WTC11 (cell line): Measurements from ENCODE around the gene CLPSL1. TPM values are rescaled to one million over a fixed set of nuclear protein-coding genes. Genes with fewer than 3 reads are reported as not detected.

Experiments used
- ARID4B ChIP-seq: sonication (generic); formaldehyde crosslinking; IDR thresholded peaks from 2 replicates; pipeline ENCODE4 v1.8.0; 2023; ENCODE audit warnings: missing genetic modification reagents, mild to moderate bottlenecking, borderline replicate concordance
- ATF2 ChIP-seq: sonication (generic); formaldehyde crosslinking; IDR thresholded peaks from 2 replicates; pipeline ENCODE4 v1.8.1; 2022; ENCODE audit warnings: low read depth, missing genetic modification reagents, borderline replicate concordance
- CREM ChIP-seq: sonication (generic); formaldehyde crosslinking; IDR thresholded peaks from 2 replicates; pipeline ENCODE4 v1.8.1; 2022; ENCODE audit warnings: mild to moderate bottlenecking, missing genetic modification reagents, moderate library complexity
- CTCF ChIP-seq: fragments of 200-600 bp; IDR thresholded peaks from 2 replicates; pipeline ENCODE4 v1.8.0; 2022; ENCODE audit warnings: antibody characterized with exemption
- EMX1 ChIP-seq: fragments of 250-450 bp; sonication (Bioruptor Pico); IDR thresholded peaks from 2 replicates; pipeline ENCODE4 v1.8.0; 2021; ENCODE audit warnings: mild to moderate bottlenecking
- ESRRA ChIP-seq: sonication (generic); formaldehyde crosslinking; IDR thresholded peaks from 2 replicates; pipeline ENCODE4 v1.8.1; 2022; ENCODE audit warnings: mild to moderate bottlenecking, missing genetic modification reagents, borderline replicate concordance
- FOXP4 ChIP-seq: sonication (generic); formaldehyde crosslinking; IDR thresholded peaks from 2 replicates; pipeline ENCODE4 v1.8.0; 2022; ENCODE audit warnings: mild to moderate bottlenecking, missing genetic modification reagents
- NFE2L1 ChIP-seq: sonication (generic); formaldehyde crosslinking; IDR thresholded peaks from 2 replicates; pipeline ENCODE4 v1.8.1; 2023; ENCODE audit warnings: missing genetic modification reagents
- NFYB ChIP-seq: sonication (generic); formaldehyde crosslinking; conservative IDR thresholded peaks from 2 replicates; pipeline ENCODE4 v1.8.0; 2022; ENCODE audit warnings: low read depth, missing genetic modification reagents
- NR1H2 ChIP-seq: sonication (generic); formaldehyde crosslinking; IDR thresholded peaks from 2 replicates; pipeline ENCODE4 v1.9.0; 2021; ENCODE audit warnings: mild to moderate bottlenecking, moderate library complexity, missing genetic modification reagents
- NR3C1 ChIP-seq: sonication (generic); formaldehyde crosslinking; conservative IDR thresholded peaks from 2 replicates; pipeline ENCODE4 v1.8.1; 2023; ENCODE audit warnings: low read depth, mild to moderate bottlenecking, missing genetic modification reagents
- RORB ChIP-seq: fragments of 250-450 bp; sonication (Bioruptor Pico); IDR thresholded peaks from 2 replicates; pipeline ENCODE4 v1.9.0; 2021; ENCODE audit warnings: mild to moderate bottlenecking
- TEAD4 ChIP-seq: sonication (generic); formaldehyde crosslinking; IDR thresholded peaks from 2 replicates; pipeline ENCODE4 v1.8.0; 2022; ENCODE audit warnings: mild to moderate bottlenecking, missing genetic modification reagents
- USF1 ChIP-seq: sonication (generic); formaldehyde crosslinking; IDR thresholded peaks from 2 replicates; pipeline ENCODE4 v1.8.0; 2022; ENCODE audit warnings: mild to moderate bottlenecking, missing genetic modification reagents
- ZBTB21 ChIP-seq: sonication (generic); formaldehyde crosslinking; IDR thresholded peaks from 2 replicates; pipeline ENCODE4 v1.8.1; 2023; ENCODE audit warnings: mild to moderate bottlenecking, missing genetic modification reagents, borderline replicate concordance
- ZNF317 ChIP-seq: sonication (generic); formaldehyde crosslinking; IDR thresholded peaks from 2 replicates; pipeline ENCODE4 v1.8.1; 2023; ENCODE audit warnings: low read depth, mild to moderate bottlenecking, moderate library complexity, missing genetic modification reagents, borderline replicate concordance
- ZNF512 ChIP-seq: sonication (generic); formaldehyde crosslinking; IDR thresholded peaks from 2 replicates; pipeline ENCODE4 v1.8.1; 2022; ENCODE audit warnings: missing genetic modification reagents, borderline replicate concordance
- ZNF532 ChIP-seq: fragments of 250-450 bp; sonication (Bioruptor Pico); IDR thresholded peaks from 2 replicates; pipeline ENCODE4 v1.9.0; 2021; ENCODE audit warnings: mild to moderate bottlenecking, borderline replicate concordance
- ZSCAN18 ChIP-seq: fragments of 250-450 bp; sonication (Bioruptor Pico); IDR thresholded peaks from 2 replicates; pipeline ENCODE4 v2.1.2; 2022; ENCODE audit warnings: mild to moderate bottlenecking, moderate library complexity
- total RNA-seq: library from RNA; stranded (reverse); gene quantifications from 3 replicates; pipeline ENCODE4 v1.2.3, GENCODE V29; 2021

Gene CLPSL1
- total RNA-seq, 1 experiment from 2014 or later, result 0.42 TPM

- TF ChIP-seq ARID4B (CRISPR knock-in tag), result peak; percentile 97
- 0 out of 2 replicates have a peak, but pooled peaks have one; percentile 52 for TF ChIP-seq ZBTB21 (CRISPR knock-in tag)
- TF ChIP-seq ATF2 (CRISPR knock-in tag), result peak; percentile 44; the same call in 1 of the 2 replicates
- peak; percentile 71; the same call in 1 of the 2 replicates for TF ChIP-seq ZNF512 (CRISPR knock-in tag)
- no peak; the same call in 1 of the 2 replicates for TF ChIP-seq CREM (CRISPR knock-in tag)
- peak; percentile 94 for TF ChIP-seq FOXP4 (CRISPR knock-in tag)
- peak; percentile 68; the same call in 1 of the 2 replicates for TF ChIP-seq TEAD4
- no peak for TF ChIP-seq NR1H2
- peak; percentile 45 for TF ChIP-seq NFYB
- TF ChIP-seq ESRRA (CRISPR knock-in tag), result no peak
- no peak for TF ChIP-seq CTCF
- no peak for TF ChIP-seq RORB
- TF ChIP-seq ZSCAN18, result no peak
- TF ChIP-seq NR3C1 (CRISPR knock-in tag), result no peak
- TF ChIP-seq USF1, result peak; percentile 71; the same call in 1 of the 2 replicates
- TF ChIP-seq ZNF532 (CRISPR knock-in tag), result no peak
- no peak for TF ChIP-seq EMX1 (CRISPR knock-in tag)
- TF ChIP-seq ZNF317, result peak; percentile 43; the same call in 1 of the 2 replicates
- TF ChIP-seq NFE2L1, result peak; percentile 90
Observed at GRCh38 chr6:35804996-35805736, 24.3 kb downstream of the CLPSL1 start, which contains the start of gene LHFPL5 (continued).
